ENCODE data around the gene OSBPL2.

OSBPL2 gene

DNA sequence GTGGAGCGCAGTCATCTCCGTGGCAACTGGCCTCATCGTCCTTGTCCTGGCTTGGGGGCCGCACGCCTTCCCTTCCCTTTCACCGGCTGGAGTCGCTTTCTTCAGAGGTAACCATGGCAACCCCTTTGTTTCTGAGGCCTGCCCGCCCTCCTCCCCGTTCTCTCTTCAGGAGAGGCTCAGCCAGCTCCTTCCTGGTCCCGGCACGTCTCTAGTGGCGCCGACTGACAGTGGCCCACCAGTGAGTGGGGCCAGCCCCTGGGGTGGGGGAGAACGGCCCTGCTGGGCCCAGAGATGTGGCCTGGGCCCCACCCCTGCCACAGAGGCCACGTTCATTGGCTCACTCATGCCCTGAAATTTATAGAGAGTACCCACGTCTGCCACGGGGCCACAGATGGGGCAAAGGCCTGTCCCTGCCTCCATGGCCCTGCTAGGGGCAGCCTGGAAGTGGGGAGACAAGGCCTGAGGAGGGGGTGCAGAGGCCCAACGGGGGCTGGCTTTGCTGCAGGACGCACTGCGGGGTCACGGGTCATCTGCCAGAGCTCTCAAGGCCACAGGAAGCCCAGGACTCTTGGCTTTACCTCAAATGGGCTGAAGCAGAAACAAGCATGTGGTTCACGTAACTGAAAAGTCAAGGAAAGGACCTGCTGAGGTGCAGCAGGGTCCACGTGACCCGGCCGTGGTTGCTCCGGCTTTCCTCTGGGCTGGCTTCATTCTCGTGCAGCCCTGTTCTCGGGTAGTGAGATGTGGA, 1.4 kb upstream of the OSBPL2 start:
- no peak for DNase-seq

DNA sequence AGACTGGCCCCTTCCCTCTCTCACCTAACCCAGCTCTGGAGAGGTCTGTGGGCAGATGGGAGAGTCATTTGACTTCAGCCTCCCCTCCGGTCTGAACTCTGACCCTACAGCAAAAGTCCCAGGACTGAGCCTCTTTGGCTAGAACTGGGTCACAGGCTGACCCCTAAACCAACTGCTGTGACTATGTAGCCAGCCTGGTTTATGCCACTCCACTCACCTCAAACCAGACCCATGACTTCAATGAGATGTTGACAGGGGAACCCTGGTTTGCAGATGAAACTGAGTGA, 864 bp upstream of the OSBPL2 start:
- DNase-seq: no peak

DNA sequence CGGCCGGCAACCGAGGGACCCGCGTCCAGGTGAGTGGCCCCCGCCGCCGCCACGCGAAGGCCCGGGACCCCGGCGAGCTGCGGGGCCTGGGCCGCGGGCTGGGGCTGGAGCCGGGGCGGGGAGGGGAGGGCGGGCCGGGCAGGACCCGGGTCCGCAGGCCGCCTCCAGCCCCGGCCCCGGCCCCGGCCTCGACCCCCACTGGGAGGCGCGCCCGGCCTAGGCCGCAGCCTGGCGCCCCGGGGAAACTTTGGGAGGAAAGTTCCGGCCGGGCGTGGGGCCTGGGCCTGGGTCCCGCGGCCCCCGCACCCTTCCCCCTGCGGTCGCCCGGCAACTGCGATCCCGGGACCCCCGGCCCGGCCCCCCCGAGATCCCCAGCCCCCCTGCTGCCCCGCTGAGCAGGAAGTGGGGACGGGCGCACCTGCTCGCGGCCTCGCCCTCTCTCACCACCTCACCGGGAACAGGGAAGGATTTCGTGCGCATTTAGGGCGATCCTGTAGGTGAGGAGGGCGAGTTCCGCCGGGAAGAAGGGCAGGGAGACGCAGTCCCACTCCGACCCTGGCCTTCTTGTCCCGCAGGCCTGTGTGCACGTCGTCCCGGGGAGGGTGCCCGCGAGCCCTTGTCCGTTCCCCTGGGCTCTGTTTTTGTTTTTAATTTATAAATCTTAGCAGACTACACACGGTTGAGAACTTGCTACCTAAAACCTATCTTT, 402 bp downstream of the OSBPL2 start:
- DNase-seq: no peak

- no peak for DNase-seq
Measured at GRCh38 chr20:62239278-62239879, 1.1 kb downstream of the OSBPL2 start.

- no peak for DNase-seq
Measured at GRCh38 chr20:62240020-62240685, 1.8 kb downstream of the OSBPL2 start.

DNA sequence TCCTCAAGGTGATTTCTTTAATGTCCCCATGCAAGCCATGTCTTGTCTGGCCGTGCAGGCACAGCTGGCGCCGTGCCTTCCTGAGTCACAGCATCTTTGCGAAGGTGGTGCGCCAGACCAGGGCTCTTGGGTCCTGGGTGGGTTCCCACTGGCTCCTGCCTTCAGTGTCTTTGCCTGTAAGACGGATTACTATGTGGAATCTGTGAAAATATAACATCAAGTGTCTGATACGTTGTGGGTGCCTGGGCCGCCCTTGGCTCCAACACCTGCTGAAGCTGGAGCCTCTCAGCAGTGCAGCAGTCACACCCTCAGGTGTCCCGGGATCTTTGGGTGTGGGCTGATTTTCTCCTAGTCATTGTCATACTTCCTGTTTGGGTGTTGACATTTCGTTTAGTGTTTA, 3.2 kb downstream of the OSBPL2 start:
- DNase-seq: no peak

DNA sequence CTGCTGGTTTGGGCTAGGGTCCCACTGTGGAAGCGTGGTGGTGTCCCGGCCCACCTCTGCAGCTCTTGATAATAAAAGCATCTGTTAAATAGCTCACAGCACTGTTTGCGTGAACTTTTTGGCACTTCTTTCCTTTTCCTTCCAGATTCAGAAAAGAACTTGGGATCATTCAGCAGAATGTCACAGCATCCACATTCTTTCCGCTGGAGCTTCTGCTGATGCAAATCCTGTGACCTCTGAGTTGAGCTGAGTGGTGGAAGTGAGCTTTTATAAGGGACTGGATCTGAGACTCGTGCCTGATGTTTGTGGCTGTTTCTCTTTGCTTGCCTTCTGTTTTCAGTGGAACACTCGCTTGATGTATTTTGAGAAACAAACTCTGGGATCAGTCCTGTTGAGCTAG, 3.9 kb downstream of the OSBPL2 start:
- DNase-seq: no peak

DNA sequence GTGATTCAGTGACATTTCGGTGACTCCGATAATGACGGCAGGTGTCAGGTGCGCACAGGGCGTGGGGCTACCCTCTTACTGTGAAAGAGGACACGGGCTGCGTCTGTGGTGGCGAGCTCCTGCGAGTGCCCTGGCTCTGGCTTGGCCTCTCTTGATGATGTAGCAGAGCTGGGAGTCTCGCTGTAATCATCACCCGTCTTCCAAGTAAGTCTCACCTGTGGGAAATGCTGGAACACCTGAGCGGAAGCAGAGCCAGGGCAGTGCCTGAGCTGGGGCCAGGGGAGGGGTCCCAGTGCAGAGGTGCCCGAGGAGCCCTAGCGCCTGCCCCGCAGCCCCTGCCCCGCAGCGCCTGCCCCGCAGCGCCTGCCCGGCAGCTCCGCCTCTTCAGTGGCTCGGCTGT, 4.8 kb downstream of the OSBPL2 start:
- DNase-seq: no peak

GRCh38 chr20:62243906-62244515, 5.7 kb downstream of the OSBPL2 start:
- no peak for DNase-seq

GRCh38 chr20:62244644-62245108, 6.4 kb downstream of the OSBPL2 start:
- no peak for DNase-seq

- DNase-seq: no peak
Measured at GRCh38 chr20:62245911-62246280, 7.6 kb downstream of the OSBPL2 start.

DNA sequence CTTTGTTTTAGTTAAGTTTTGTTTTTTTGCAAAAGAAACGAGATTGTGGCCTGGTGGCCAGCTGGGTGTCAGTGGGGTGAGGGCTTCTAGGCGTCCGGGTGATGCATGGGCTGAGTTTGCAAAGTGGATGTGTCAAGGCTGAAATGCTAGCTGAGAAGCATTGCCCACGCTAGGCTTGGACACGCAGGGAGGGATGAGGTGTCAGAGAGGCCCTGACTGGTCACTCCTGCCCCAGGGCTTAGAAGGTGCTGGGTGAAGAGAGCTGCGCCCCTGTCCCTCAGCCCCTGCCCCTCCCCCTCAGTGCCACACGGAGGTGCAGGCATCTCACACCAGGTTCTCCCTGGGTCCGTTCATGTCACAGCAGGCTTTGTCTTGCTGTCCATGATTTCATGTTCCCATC, 8.1 kb downstream of the OSBPL2 start:
- DNase-seq: no peak

DNA sequence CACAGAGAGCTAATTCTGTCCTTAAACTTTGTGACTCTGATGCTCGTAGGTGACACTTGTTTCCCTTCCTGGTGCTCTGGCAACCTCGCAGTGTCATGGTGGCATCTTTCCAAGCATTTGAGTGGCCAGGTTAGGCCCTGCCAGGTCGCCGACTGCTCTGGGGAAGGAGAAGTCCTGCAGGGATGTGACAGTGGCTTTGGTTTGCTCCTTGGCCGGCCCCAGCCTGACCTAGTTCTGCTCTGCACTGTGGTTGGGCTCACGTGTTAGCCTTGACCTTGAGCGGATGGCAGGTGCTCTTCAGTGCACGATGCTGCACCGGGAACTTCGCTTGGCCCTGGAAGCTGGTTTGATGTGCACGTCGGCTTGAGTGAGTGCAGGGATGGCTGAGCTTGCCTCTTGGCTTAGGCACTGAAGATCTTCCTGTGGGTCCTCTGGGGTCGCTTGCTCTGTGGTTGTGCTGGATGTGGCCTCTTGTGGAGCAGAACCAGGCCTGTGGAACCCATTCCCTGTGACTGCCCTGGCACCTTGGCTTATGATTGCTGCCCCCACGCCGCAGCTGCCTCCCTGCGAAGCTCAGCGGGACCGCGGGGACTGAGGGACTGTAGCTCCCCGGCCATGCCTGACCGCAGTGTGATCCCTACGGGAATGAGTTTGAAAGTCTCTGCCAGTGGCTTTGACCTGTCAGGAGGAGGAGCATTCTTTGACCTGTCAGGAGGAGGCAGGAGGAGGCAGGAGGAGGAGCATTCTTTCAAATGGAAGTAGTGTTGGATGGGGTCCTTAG, 8.7 kb downstream of the OSBPL2 start:
- no peak for DNase-seq

DNA sequence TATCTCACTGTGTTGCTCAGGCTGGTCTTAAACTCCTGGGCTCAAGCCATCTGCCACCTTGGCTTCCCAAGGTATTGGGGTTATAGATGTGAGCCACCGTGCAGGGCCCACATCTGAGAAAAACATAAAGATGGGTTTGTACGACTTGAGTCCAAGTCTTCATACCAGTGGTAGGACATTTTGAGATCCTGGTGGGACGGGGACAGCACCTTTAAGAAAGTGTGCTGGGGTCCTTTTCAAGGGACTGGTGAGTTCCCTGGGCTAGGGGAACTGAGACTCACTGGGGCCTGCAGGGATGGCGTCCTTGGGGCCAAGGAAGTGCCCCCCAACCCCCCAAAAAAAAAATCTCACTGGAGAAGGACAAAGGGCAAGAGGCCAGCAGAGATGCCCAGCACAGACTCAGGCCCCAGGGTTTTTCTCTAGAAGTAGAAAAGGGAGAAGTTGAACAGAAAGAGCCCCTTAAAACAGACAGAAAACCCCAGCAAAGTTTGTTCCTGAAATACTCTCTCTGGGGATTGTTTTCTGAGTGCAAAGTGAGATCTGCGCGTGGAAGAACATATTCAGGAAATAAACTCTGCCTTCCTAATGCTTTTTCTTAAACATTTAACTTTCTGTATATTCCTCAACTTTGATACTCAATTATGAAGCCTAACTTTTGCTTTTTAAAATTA, 10.7 kb downstream of the OSBPL2 start:
- peak; percentile 4 for DNase-seq

DNA sequence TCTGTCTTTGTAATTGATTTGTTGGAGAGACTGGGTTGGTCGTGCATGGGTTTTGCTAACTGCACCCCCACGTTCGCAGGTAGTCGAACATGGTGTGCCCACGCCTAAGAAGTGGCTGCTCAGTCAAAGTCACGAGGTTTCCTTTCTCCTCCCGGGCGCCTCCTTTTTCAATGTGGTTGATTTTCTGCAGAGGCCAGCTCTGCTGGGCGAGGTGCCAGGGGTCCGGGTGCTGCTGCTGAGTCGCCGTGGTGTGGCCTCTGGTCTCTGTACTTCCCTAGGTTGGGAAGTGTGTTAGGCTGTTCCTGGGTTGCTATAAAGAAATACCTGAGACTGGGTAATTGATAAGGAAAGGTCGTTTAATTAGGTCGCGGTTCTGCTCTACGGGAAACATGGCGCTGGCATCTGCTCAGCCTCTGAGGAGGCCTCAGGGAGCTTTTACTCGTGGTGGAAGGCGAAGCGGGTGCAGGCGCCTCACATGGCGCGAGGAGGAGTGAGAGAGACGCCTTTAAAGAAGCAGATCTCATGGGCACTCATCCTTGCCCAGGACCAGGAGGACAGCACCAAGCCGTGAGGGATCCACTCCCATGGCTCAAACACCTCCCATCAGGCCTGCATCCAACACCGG, 14.1 kb downstream of the OSBPL2 start:
- DNase-seq: no peak

GRCh38 chr20:62253398-62253797, 15.1 kb downstream of the OSBPL2 start:
- no peak for DNase-seq

- no peak for DNase-seq
Measured at GRCh38 chr20:62254021-62254724, 15.9 kb downstream of the OSBPL2 start.

DNA sequence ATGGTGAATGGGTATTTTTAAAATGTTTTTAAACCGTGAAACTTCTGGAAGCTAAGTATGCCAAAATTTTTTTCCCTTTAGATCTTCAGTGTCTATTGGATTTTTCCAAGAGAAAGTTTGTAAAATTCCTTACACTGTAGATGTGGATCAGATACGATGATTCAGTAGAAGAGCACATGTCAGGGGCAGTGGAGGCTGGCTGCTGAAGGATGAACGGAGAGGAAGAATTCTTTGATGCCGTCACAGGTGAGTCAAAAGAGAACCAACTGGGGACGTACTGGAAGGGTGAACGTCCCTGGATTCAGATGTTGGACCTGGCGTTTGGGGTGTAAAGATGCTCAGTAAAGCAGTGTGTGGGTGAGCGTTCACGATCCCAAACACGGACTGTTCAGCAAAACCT, 17.7 kb downstream of the OSBPL2 start:
- no peak for DNase-seq

DNA sequence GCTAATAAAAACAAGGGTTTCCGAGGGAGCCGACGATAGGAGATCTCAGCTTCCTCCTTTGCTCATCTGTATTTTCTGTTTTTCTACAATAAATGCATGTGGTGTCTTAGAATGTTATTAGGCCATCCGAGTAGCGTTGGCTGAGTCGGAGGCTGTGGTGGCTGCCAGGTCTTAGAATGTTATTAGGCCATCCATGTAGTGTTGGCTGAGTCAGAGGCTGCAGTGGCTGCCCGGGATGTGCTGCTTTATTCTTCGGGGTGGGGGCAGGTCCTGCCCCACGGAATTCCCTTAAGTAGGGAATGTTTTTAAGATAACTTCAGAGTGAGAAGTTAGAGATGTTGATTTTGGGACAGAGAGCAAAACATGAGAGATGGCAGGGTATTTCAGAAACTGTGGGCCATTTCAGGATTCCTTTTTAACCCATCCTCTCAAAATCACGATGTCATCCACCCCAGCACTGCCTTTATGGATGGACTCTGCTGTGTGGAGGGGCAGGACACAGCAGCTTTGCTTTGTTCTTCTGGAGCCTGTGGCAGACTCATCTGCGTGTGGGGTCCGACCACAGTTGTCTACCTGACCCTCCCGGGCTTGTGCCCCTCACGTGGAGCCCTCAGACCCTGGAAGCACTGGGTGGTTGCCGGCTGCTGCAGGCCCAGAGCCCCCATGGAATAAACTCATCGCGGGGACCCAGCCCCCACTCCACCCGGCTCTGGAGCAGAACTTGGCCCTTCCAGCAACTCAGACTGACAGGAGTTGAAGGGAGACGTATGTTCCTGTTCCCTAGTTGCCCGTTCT, 20.4 kb downstream of the OSBPL2 start:
- no peak for DNase-seq

DNA sequence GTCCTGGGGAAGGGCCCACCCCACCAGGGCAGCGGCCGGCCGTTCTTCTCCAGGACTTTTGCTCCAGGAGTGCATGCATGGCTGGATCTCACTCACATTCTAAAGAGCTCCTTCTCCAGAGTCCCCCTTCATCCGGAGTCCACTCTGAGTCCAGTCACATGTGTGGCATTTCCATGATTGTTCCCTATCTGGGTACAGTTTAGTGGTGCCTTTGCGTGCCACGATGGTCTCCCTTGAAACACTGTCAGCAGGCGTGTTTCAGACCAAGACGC, 20.9 kb downstream of the OSBPL2 start:
- no peak for DNase-seq
